ENCODE data around the gene KDM4B.
A peak's percentile ranks its signal among the peaks of the same experiment; 100 is the strongest.

DNA sequence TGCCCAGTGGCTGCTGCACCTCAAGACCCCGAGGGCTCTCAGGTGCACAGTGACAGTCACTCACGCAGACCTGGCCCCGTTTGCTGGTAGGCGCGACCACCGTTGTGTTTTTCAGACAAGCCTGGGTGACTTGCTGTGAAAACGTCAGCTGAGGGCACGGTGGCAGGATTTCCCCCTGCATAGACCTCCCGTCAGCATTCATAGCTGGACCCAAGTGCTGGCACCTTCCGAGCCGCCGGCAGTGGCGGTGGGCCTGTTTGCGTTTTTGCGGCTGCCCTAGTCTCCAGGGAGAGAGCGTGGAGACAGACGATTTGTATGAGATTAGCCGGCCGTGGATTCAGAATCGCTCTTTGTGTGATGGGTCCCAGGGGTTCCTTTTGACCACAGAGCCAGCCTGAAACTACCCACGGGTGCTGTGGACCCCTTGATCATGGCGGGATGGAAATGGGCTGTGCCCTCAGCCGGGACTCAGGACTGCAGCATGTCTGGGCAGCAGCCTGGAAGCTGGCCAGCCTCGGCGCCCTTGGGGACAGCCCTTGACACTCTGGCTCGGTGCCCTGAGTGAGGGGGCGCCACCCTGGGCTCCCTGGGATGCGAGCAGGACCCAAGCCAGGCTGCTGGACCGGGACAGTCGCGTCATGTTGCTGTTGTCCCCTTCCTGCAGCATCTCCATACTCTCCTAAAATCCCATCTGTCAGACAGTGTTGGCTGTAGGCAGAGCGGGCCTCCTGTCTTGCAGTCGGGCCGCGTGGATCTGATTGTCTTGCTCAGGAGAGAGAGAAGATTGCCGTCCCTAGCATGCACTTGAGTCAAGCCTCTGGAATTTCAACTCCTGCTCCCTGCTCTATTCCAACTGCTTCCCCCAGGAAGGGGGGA lies 8.6 kb downstream of the KDM4B start:
- TF ChIP-seq, protein P1, sequence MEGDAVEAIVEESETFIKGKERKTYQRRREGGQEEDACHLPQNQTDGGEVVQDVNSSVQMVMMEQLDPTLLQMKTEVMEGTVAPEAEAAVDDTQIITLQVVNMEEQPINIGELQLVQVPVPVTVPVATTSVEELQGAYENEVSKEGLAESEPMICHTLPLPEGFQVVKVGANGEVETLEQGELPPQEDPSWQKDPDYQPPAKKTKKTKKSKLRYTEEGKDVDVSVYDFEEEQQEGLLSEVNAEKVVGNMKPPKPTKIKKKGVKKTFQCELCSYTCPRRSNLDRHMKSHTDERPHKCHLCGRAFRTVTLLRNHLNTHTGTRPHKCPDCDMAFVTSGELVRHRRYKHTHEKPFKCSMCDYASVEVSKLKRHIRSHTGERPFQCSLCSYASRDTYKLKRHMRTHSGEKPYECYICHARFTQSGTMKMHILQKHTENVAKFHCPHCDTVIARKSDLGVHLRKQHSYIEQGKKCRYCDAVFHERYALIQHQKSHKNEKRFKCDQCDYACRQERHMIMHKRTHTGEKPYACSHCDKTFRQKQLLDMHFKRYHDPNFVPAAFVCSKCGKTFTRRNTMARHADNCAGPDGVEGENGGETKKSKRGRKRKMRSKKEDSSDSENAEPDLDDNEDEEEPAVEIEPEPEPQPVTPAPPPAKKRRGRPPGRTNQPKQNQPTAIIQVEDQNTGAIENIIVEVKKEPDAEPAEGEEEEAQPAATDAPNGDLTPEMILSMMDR (IDR thresholded peaks at IDR 0.05), result no peak
- TF ChIP-seq POLR2A (IDR thresholded peaks at IDR 0.05) (no peak), POLR2AphosphoS5 (IDR thresholded peaks at IDR 0.05) (peak; percentile 54)

Measured in gastroesophageal sphincter (tissue), 3 donors.